ENCODE data around the gene MAD2L1BP.
"Not testable (repeated sequence)": the region's sequence is repeated elsewhere in the genome, so short reads cannot be mapped to it uniquely, and the experiment has no call there.

MAD2L1BP gene

DNA sequence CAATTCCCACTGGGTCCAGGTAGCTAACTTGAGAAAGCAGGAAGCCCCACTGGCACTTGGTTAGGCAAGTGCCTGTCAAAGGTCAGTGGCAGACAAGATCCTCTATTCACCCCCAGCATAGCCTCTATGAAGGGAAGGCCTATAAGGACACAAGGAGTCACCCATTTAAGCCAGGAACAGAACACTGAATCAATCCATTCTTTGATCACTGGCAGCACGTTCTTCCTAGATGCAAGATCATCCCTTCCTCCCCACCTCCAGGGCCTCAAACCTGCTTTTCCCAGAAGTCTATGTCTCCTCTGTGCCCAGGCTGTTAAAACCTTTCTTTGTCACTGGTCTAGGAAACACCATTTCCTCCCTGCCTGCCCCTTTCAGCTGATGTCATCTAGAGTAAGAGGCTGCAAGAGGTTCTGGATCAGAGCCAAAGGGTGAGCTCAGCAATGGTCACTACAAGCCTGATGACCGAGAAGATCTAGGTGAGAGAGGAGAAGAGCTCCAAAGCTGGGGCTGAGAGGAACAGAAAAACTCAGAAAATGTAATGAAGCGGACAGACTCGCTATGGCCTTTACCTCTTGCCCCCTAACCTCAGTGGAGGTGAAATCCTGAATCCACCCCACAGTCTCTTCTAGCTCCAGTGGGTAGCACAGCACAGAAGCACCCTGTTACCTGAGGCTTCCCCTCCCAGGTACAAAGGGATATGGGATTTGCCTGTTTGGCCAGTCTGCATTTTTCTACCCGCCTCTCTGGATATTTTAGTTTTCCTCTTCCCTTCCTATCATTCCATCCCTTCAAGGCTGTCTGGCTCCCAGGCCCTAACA, 8.4 kb upstream of the MAD2L1BP start:
- no peak for DNase-seq (ENCODE audit: low read depth in 2 of 2)

GRCh38 chr6:43628393-43629103, 7.1 kb upstream of the MAD2L1BP start:
- DNase-seq (ENCODE audit: low read depth in 2 of 2) = peak; percentile 14 to 15

GRCh38 chr6:43629104-43629504, 6.5 kb upstream of the MAD2L1BP start, which contains the start of gene GTPBP2:
Gene GTPBP2, minus strand, starts transcription at chr6:43629264. Its CDS starts 102 bp downstream, at chr6:43629162.
- peak; percentile 88 to 93 for DNase-seq (ENCODE audit: low read depth in 2 of 2)

DNA sequence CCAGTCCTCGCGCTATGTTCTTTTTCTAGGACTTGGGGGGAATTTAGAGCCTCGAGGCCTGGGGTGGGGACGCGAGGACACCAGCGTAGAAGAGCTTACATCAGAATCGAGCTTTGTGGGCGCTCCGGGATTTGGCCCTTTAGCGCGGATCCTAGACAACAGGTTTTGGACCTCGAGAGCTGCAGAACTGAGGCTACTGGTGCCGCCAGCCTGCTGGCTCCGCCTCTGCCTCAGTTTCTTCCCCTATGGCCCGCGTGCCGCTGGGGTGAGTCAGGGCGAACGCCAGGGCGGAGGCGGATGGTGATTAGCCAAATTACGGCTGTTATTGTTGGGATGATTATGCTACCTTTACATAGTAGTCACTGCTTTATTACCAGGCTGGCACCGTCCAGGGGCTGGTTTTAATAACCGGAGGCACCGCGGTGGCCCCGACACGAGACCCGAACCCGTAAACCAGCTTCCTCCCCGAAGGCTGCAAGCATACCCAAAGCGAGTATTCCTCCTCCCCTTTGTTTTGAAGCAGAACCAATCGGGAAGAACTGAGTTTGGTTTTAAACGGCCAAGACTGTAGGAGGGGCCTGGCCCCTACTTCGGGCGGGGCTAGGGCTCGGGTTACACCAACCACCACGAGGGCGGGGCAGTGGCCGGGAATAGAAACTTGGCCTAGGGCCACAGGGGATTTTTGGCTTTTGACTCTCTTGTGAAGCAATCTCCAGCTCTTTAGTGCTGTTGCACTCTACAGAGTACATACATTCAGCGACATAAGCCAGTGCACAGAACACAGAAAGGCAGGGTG, 5.9 kb upstream of the MAD2L1BP start:
- DNase-seq (ENCODE audit: low read depth in 2 of 2) = peak; percentile 72 to 77

- no peak for DNase-seq (ENCODE audit: low read depth in 2 of 2)
Observed at GRCh38 chr6:43630980-43631619, 4.5 kb upstream of the MAD2L1BP start.

- not testable (repeated sequence) for DNase-seq (ENCODE audit: low read depth in 2 of 2)
Observed at GRCh38 chr6:43633002-43633401, 2.6 kb upstream of the MAD2L1BP start.

GRCh38 chr6:43634702-43635303, 837 bp upstream of the MAD2L1BP start:
- DNase-seq (ENCODE audit: low read depth in 2 of 2) = no peak

GRCh38 chr6:43636308-43636659, 644 bp downstream of the MAD2L1BP start:
- DNase-seq (ENCODE audit: low read depth in 2 of 2) = no peak

- DNase-seq (ENCODE audit: low read depth in 2 of 2) = no peak
Observed at GRCh38 chr6:43639984-43640800, 4.6 kb downstream of the MAD2L1BP start.

- DNase-seq (ENCODE audit: low read depth in 2 of 2) = peak in 1 of 2 donors; percentile 43
Observed at GRCh38 chr6:43644940-43645612, 9.4 kb downstream of the MAD2L1BP start, which contains the start of gene RSPH9. Gene RSPH9, plus strand, starts transcription at chr6:43645036. Its CDS starts 63 bp downstream, at chr6:43645099.

GRCh38 chr6:43645613-43645964, 9.9 kb downstream of the MAD2L1BP start:
- DNase-seq (ENCODE audit: low read depth in 2 of 2) = no peak

GRCh38 chr6:43647613-43648012, 12.0 kb downstream of the MAD2L1BP start:
- DNase-seq (ENCODE audit: low read depth in 2 of 2) = no peak

GRCh38 chr6:43648248-43648647, 12.6 kb downstream of the MAD2L1BP start:
- DNase-seq (ENCODE audit: low read depth in 2 of 2) = no peak

DNA sequence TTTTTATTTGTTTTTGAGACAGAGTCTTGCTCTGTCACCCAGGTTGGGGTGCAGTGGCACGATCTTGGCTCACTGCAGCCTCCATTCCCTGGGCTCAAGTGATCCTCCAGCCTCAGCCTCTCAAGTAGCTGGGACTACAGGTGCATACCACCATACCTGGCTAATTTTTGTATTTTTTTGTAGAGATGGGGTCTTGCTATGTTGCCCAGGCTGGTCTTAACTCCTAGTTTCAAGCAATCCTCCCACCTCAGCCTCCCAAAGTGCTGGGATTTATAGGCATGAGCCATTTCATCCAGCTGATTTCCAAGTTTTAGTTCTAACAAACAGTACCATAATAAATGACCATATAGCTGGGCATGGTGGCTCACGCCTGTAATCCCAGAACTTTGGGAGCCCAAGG, 17.2 kb downstream of the MAD2L1BP start:
- DNase-seq (ENCODE audit: low read depth in 2 of 2) = not testable (repeated sequence)

- no peak for DNase-seq (ENCODE audit: low read depth in 2 of 2)
Observed at GRCh38 chr6:43657221-43657802, 21.7 kb downstream of the MAD2L1BP start.

DNA sequence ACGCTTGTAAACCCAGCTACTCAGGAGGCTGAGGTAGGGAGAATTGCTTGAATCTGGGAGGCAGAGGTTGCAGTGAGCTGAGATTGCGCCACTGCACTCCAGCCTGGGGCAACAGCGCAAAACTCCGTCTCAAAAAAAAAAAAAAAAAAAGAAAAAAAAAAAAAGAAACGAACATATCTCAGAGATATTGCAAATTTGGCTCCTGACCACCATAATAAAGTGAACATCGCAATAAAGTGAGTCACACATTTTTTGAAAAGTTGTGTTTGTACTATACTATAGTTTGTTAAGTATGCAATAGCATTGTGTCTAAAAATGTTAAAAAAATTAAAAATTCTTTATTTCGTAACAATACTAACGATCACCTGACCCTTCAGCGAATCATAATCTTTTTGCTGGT, 22.5 kb downstream of the MAD2L1BP start:
- DNase-seq (ENCODE audit: low read depth in 2 of 2) = no peak

- DNase-seq (ENCODE audit: low read depth in 2 of 2) = not testable (repeated sequence)
Observed at GRCh38 chr6:43662948-43663347, 27.3 kb downstream of the MAD2L1BP start.

- DNase-seq (ENCODE audit: low read depth in 2 of 2) = no peak
Observed at GRCh38 chr6:43665376-43665775, 29.7 kb downstream of the MAD2L1BP start.

DNA sequence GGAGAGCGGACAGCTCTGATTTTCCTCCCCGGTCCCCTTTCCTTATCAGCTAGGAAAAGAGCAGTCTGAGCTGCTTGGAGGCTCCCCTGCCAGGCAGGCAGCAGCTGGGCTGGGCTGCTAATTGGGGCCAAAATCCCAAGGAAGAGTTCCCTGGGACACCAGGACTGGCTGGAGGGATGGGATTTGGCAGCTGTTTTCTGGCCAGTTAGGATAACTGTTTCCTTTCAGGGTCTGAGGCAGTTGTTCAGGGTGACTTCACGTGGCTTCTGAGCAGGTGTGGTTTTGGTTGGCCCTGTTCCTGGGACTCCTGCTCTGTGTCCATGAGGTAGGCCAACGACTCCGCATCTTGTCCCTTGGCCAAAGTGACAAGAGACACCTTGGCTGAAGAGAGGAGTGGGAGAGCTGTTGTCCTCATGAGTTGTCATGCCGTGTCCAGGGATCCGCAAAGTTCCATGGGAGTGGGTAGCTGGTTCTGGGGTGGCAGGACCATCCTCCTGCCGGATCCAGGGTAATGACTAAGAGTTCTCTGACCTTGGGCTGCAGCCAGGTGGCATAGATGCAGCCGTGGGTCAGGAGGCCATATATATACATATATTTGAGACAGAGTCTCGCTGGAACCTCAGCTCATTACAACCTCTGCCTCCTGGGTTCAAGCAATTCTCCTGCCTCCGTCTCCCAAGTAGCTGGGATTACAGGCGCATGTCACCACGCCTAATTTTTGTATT, 30.7 kb downstream of the MAD2L1BP start:
- no peak for DNase-seq (ENCODE audit: low read depth in 2 of 2)
